Cardiac muscle cell (in vitro differentiated cells and primary cell): ENCODE data around the gene GRAMD1C. TPM values are rescaled to one million over a fixed set of nuclear protein-coding genes. Genes with fewer than 3 reads are reported as not detected.
A peak's percentile ranks its signal among the peaks of the same experiment; 100 is the strongest.

ENCODE experiments used
- DNase-seq, 2 donors: peaks; one replicate each; pipeline versions ENCODE4 v3.0.0 to v3.0.0-alpha.2; 2010 to 2017; ENCODE audit warnings: low read depth in 1 of 2, low spot score in 1 of 2
- H3K27ac ChIP-seq: fragments of 200-600 bp; sonication (generic); 2 replicates; pipeline ENCODE4 v1.5.1; 2016
- H3K27me3 ChIP-seq: fragments of 200-600 bp; sonication (generic); 2 replicates; pipeline ENCODE4 v1.6.0; 2016; ENCODE audit warnings: control low read depth
- H3K36me3 ChIP-seq: fragments of 200-600 bp; sonication (generic); 2 replicates; pipeline ENCODE4 v1.5.1; 2016; ENCODE audit warnings: control low read depth
- H3K4me1 ChIP-seq: fragments of 200-600 bp; sonication (generic); 2 replicates; pipeline ENCODE4 v1.8.1; 2017; ENCODE audit warnings: low read depth, mild to moderate bottlenecking, mixed run types
- H3K4me3 ChIP-seq: fragments of 200-600 bp; sonication (generic); 2 replicates; pipeline ENCODE4 v1.5.1; 2016; ENCODE audit warnings: mild to moderate bottlenecking
- H3K9me3 ChIP-seq: fragments of 200-600 bp; sonication (generic); 2 replicates; pipeline ENCODE4 v1.5.1; 2017; ENCODE audit warnings: low read depth, mild to moderate bottlenecking, control low read depth
- polyA plus RNA-seq: library from polyadenylated mRNA; unstranded; fragments of >200 nt; fragmentation: Nextera tagmentation; extraction: Ambion mirVana; gene quantifications from 2 replicates; pipeline ENCODE4 v1.2.1, GENCODE V29; 2016
- total RNA-seq: library from RNA; depleted of rRNA; stranded (reverse); fragments of >200 nt; gene quantifications from 2 replicates; pipeline ENCODE4 v1.2.3, GENCODE V29; 2016
- TF ChIP-seq, protein P1 (sequence below): IDR thresholded peaks from 2 replicates; pipeline ENCODE4 v1.5.1; 2012; ENCODE audit warnings: low read depth, mild to moderate bottlenecking, low read length

The GRAMD1C gene
- total and polyA plus RNA-seq, 2 experiments from 2014 or later = 0.31 to 6.5 TPM

DNA sequence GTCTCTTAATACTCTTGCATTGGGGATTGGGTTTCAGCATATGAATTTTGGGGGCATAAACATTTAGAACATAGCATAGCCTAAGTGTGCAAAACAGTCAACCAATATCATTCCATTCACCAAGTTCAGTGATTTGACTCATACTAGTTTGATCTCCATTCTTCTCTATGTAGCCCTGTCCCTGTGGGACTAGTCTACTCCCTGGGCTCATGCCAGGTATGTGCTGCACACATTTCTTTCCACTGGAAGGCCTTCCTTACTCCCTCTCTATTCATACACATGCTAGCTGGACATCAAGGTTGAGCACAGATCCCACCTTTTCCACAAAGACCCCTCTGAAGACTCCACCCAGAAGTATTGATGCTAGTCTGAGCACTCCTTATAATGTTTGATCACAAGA lies 114.3 kb downstream of the GRAMD1C start:
- H3K4me3 ChIP-seq = no peak overlapping the region
- no peaks in the 10 kb centered on the region for H3K4me1 ChIP-seq
- TF ChIP-seq, protein P1, sequence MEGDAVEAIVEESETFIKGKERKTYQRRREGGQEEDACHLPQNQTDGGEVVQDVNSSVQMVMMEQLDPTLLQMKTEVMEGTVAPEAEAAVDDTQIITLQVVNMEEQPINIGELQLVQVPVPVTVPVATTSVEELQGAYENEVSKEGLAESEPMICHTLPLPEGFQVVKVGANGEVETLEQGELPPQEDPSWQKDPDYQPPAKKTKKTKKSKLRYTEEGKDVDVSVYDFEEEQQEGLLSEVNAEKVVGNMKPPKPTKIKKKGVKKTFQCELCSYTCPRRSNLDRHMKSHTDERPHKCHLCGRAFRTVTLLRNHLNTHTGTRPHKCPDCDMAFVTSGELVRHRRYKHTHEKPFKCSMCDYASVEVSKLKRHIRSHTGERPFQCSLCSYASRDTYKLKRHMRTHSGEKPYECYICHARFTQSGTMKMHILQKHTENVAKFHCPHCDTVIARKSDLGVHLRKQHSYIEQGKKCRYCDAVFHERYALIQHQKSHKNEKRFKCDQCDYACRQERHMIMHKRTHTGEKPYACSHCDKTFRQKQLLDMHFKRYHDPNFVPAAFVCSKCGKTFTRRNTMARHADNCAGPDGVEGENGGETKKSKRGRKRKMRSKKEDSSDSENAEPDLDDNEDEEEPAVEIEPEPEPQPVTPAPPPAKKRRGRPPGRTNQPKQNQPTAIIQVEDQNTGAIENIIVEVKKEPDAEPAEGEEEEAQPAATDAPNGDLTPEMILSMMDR = no peak
- no peaks in the 10 kb centered on the region for H3K9me3 ChIP-seq
- no peak overlapping the region for H3K27ac ChIP-seq
- no peaks in the 10 kb centered on the region for H3K36me3 ChIP-seq
- DNase-seq = peak in 1 of 2 donors; percentile 41
- peaks cover 12% of the 10 kb centered on the region for H3K27me3 ChIP-seq

DNA sequence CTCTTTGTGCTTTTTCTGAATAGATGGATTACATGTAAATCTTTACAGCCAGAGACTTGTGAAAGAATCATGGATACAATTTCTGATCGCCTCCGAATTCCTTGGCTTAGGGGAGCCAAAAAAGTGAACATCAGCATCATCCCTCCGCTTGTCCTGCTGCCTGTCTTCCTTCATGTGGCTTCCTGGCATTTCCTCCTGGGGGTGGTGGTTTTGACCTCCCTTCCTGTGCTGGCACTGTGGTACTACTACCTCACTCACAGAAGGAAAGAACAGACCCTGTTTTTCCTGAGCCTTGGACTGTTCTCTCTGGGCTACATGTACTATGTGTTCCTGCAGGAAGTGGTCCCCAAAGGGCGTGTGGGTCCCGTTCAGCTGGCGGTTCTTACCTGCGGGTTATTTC lies 115.1 kb downstream of the GRAMD1C start:
- Histone ChIP-seq H3K4me3 (no peak overlapping the region), H3K4me1 (no peaks in the 10 kb centered on the region), H3K27me3 (peaks cover 10% of the 10 kb centered on the region), H3K36me3 (peaks cover 6% of the 10 kb centered on the region), H3K27ac (no peak overlapping the region), H3K9me3 (no peaks in the 10 kb centered on the region)
- TF ChIP-seq, protein P1 = no peak
- peak in 1 of 2 donors; percentile 41 for DNase-seq

DNA sequence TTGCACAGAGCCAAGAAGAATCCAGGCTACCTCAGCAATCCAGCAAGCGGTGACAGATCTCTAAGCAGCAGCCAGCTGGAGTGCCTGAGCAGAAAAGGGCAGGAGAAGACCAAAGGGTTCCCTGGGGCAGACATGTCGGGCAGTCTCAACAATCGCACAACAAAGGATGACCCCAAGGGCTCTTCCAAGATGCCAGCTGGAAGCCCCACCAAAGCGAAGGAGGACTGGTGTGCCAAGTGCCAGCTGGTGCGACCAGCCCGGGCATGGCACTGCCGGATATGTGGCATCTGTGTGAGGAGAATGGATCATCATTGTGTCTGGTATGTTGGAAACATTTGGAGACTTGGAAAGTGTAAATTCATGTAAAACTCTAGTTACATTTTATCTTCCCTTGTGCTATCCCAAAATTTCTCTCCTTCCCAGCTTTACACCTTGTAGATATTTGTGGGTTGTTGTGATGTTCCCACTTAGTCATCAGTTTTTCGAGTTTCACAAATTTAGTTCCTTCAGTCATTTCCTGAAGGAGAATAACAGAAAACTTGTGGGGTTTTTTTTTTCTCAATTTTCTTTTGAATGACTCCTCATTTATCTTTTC lies 115.6 kb downstream of the GRAMD1C start:
- Histone ChIP-seq H3K9me3 (no peaks in the 10 kb centered on the region), H3K36me3 (peaks cover 6% of the 10 kb centered on the region), H3K4me1 (no peaks in the 10 kb centered on the region), H3K27ac (no peak overlapping the region), H3K27me3 (peaks cover 5% of the 10 kb centered on the region), H3K4me3 (no peak overlapping the region)
- TF ChIP-seq, protein P1 = no peak
- no peak for DNase-seq

DNA sequence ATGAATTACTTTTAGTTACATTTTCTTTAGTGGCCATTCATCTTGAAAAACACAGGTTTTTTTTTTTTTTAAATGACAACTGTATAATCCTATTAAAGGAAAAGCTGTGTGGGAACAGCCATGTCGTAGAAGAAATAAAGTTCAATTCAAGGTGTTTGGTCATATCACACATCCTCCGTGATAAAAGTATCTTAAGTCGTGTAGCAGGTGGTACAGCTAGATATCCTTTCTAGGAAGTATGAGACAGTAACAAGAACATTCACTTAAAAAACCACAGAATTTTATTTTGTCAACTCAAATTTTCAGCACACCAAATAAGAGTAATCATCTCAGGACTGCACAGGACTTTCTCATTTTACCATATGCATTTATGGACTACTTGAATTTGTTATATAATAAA lies 125.3 kb downstream of the GRAMD1C start:
- no peak overlapping the region for H3K27ac ChIP-seq
- H3K4me3 ChIP-seq = no peak overlapping the region
- TF ChIP-seq, protein P1 = no peak
- H3K9me3 ChIP-seq = no peaks in the 10 kb centered on the region
- no peaks in the 10 kb centered on the region for H3K36me3 ChIP-seq
- H3K27me3 ChIP-seq = no peaks in the 10 kb centered on the region
- no peaks in the 10 kb centered on the region for H3K4me1 ChIP-seq
- no peak for DNase-seq

DNA sequence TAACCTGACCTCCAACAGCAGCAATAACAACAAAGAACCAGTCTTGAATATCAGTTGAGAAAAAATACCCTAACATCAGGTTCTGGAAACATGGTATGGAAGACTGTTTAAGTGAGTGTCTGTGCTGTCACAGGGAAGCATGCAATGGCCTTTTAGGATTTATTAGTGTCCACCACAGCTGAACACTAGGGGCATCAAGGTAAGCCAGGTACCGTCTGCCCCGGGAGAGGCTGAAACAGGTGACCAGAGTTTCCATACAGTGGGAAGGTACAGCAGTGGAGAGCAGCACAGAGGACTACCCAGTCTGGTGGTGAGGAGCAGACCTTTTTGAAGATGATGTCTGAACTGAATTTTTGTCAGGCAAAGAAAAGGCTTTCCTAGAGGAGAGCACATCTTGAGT lies 127.6 kb downstream of the GRAMD1C start:
- H3K4me3 ChIP-seq = no peak overlapping the region
- no peaks in the 10 kb centered on the region for H3K27me3 ChIP-seq
- H3K36me3 ChIP-seq = no peaks in the 10 kb centered on the region
- no peaks in the 10 kb centered on the region for H3K9me3 ChIP-seq
- H3K4me1 ChIP-seq = no peaks in the 10 kb centered on the region
- TF ChIP-seq, protein P1 = no peak
- no peak overlapping the region for H3K27ac ChIP-seq
- DNase-seq = no peak
